GM10248 (cell line): ENCODE measurements around the gene OR8G5.
"Not testable (repeated sequence)": the region's sequence is repeated elsewhere in the genome, so short reads cannot be mapped to it uniquely, and the experiment has no call there.

Experiments
- CTCF ChIA-PET: fragments of 300-600 bp; sonication (Branson Sonifier 250); formaldehyde crosslinking; extraction: SDS; loops from one replicate; lab custom pipeline; 2021; ENCODE audit warnings: antibody characterized with exemption; lab: Yijun Ruan, JAX
- POLR2A ChIA-PET: fragments of 350-650 bp; sonication (Branson Sonifier 250); formaldehyde crosslinking; extraction: SDS; loops from one replicate; lab custom pipeline; 2020; ENCODE audit warnings: antibody characterized with exemption; lab: Yijun Ruan, JAX
- DNase-seq: peaks from one replicate; pipeline ENCODE4 v3.0.0; 2012; ENCODE audit errors: extremely low spot score
- TF ChIP-seq, protein P1 (sequence below): IDR thresholded peaks from 2 replicates; pipeline ENCODE4 v1.5.1; 2012; ENCODE audit warnings: mild to moderate bottlenecking, low read depth; ENCODE audit errors: extremely low read depth, missing control alignments, control extremely low read depth

OR8G5 gene

DNA sequence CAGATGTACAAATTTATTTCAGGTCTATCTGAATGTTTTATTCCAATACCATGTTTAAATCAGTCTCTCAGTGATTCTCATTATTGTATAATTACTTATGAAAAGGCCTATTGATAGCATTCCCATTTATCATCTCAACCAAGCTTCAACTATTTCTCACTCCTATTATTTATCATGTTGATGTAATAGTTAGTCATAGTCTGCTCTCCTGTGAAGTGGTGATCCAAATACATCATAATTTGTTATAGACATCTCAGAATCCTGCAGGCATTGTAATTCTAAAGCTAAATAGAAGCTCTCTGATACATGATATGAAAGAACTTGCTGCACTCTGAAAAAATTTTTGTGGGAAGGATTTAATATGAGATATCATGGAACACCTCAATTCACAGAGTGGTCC, 37.0 kb upstream of the OR8G5 start:
- DNase-seq, result no peak
- ChIA-PET CTCF (interaction anchor here (1.6 kb wide), 1 partner anchor 9 kb away, joined by 5 read pairs; no protein-coding TSS in a partner anchor), POLR2A (no interaction called here)
- TF ChIP-seq, protein P1, sequence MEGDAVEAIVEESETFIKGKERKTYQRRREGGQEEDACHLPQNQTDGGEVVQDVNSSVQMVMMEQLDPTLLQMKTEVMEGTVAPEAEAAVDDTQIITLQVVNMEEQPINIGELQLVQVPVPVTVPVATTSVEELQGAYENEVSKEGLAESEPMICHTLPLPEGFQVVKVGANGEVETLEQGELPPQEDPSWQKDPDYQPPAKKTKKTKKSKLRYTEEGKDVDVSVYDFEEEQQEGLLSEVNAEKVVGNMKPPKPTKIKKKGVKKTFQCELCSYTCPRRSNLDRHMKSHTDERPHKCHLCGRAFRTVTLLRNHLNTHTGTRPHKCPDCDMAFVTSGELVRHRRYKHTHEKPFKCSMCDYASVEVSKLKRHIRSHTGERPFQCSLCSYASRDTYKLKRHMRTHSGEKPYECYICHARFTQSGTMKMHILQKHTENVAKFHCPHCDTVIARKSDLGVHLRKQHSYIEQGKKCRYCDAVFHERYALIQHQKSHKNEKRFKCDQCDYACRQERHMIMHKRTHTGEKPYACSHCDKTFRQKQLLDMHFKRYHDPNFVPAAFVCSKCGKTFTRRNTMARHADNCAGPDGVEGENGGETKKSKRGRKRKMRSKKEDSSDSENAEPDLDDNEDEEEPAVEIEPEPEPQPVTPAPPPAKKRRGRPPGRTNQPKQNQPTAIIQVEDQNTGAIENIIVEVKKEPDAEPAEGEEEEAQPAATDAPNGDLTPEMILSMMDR, result no peak

DNA sequence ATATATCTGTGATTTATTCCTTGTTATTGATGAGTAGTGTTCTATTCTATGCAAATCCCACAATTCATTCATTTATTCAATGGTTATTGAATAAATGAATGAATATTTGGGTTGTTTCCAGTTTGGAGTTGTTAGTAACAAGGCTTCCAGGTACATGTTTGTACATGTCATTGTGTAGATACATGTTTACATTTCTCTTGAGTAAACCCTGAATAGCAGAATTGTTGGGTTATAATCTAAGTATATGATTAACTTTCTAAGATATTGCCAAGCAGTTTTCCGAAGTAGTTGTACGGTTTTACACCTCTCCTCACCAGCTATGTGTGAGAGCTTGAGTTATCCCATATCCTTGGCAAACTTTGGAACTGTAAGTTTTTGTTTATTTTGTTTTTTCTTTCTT, 33.8 kb upstream of the OR8G5 start:
- ChIA-PET CTCF (no interaction called here), POLR2A (no interaction called here)
- TF ChIP-seq, protein P1, result no peak
- no peak for DNase-seq

DNA sequence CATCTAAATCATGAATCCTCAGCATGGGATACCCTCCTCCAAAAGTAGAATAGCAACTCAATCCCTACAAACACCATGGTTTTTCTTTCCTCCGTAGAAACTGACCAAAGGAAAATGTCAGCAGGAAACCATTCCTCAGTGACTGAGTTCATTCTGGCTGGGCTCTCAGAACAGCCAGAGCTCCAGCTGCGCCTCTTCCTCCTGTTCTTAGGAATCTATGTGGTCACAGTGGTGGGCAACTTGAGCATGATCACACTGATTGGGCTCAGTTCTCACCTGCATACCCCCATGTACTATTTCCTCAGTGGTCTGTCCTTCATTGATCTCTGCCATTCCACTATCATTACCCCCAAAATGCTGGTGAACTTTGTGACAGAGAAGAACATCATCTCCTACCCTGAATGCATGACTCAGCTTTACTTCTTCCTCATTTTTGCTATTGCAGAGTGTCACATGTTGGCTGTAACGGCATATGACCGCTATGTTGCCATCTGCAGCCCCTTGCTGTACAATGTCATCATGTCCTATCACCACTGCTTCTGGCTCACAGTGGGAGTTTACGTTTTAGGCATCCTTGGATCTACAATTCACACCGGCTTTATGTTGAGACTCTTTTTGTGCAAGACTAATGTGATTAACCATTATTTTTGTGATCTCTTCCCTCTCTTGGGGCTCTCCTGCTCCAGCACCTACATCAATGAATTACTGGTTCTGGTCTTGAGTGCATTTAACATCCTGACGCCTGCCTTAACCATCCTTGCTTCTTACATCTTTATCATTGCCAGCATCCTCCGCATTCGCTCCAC, 31.4 kb upstream of the OR8G5 start:
- DNase-seq, POLR2A ChIA-PET: not testable (repeated sequence)
- CTCF ChIA-PET, result interaction anchor here (1.4 kb wide), 1 partner anchor 19 kb away, joined by 4 read pairs; no protein-coding TSS in a partner anchor

DNA sequence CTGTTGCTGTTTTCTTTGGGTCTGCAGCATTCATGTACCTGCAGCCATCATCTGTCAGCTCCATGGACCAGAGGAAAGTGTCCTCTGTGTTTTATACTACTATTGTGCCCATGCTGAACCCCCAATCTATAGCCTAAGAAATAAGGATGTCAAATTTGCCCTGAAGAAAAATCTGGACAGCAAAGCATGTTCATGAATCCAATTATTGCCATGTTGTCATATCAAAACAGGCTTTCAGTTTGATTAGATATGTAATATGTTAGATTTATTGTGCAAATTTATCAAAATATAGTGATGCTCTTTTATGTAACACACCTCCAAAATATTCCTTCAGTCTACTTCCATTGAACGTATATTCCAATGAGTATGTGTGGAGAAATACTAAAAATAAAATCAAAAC, 30.7 kb upstream of the OR8G5 start:
- TF ChIP-seq, protein P1, result no peak
- CTCF ChIA-PET, result no interaction called here
- DNase-seq, result no peak
- POLR2A ChIA-PET, result no interaction called here

DNA sequence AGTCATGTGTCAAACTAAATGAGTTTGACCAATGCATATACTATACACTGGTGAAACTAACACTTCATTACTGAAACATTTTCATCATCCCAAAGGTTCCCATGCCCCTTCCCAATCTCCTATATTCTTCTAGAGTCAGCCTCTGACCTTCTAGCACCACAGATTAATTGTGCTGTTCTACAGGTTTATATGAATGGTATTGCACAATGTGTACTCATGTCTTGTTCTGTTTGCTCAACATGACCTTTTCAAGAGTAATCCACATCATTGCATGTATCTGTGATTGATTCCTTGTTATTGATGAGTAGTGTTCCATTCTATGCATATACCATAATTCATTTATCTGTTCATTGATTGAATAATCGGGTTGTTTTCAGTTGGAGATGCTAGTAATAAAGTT, 22.8 kb upstream of the OR8G5 start:
- POLR2A ChIA-PET, result no interaction called here
- TF ChIP-seq, protein P1, result no peak
- CTCF ChIA-PET, result no interaction called here

DNA sequence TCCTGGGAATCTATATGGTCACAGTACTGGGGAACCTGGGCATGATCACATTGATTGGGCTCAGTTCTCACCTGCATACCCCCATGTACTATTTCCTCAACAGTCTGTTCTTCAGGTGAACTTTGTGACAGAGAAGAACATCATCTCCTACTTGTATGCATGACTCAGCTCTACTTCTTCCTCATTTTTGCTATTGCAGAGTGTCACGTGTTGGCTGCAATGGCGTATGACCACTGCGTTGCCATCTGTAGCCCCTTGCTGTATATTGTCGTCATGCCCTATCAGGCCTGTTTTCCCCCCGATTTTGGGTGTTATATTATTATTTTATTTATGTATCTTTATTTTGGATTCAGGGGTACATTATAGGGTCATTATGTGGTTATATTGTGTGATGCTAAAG, 17.7 kb upstream of the OR8G5 start:
- no peak for DNase-seq
- POLR2A ChIA-PET, result no interaction called here
- TF ChIP-seq, protein P1, result no peak
- CTCF ChIA-PET, result no interaction called here

More for the DNA sequence above, 22.8 kb upstream of the OR8G5 start:
- no peak for DNase-seq
